Upper lobe of left lung (tissue), 4 donors: ENCODE data around the gene TENT5C.

Experiments used
- EP300 ChIP-seq, 4 donors: sonication (generic); formaldehyde crosslinking; IDR thresholded peaks; one replicate each; pipeline ENCODE4 v1.5.1; 2017; ENCODE audit warnings: antibody characterized with exemption in 4 of 4, control low read depth in 2 of 4
- POLR2AphosphoS5 ChIP-seq, 2 donors: sonication (generic); formaldehyde crosslinking; IDR thresholded peaks; one replicate each; pipeline ENCODE4 v1.5.1; 2017; ENCODE audit warnings: antibody characterized with exemption in 2 of 2
- TF ChIP-seq, protein P1 (sequence below), 6 experiments: fragments of 450-650 bp in 4 of 6; fragments of 200-600 bp in 2 of 6; sonication (generic) in 2 of 6; IDR thresholded peaks; one replicate each; pipeline ENCODE4 v1.5.1; 2016 to 2019; ENCODE audit warnings: antibody characterized with exemption in 6 of 6

DNA sequence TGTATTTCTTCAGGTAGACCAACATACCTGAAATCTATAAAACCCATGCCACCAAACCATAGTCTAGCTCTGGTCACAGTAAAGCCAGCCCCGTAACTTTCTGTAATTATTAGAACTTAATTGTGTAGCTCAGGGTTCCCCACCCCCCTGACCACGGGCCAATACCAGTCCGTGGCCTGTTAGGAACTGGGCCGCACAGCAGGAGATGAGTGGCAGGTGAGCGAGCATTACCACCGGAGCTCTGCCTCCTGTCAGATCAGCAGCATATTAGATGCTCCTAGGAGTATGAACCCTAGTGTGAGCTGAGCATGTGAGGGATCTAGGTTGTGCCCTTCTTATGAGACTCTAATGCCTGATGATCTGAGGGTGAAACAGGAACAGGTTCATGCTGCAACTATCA lies 14.6 kb downstream of the TENT5C start:
- TF ChIP-seq EP300 (IDR thresholded peaks at IDR 0.05): no peak
- TF ChIP-seq, protein P1, sequence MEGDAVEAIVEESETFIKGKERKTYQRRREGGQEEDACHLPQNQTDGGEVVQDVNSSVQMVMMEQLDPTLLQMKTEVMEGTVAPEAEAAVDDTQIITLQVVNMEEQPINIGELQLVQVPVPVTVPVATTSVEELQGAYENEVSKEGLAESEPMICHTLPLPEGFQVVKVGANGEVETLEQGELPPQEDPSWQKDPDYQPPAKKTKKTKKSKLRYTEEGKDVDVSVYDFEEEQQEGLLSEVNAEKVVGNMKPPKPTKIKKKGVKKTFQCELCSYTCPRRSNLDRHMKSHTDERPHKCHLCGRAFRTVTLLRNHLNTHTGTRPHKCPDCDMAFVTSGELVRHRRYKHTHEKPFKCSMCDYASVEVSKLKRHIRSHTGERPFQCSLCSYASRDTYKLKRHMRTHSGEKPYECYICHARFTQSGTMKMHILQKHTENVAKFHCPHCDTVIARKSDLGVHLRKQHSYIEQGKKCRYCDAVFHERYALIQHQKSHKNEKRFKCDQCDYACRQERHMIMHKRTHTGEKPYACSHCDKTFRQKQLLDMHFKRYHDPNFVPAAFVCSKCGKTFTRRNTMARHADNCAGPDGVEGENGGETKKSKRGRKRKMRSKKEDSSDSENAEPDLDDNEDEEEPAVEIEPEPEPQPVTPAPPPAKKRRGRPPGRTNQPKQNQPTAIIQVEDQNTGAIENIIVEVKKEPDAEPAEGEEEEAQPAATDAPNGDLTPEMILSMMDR (IDR thresholded peaks at IDR 0.05): no peak
- no peak for TF ChIP-seq POLR2AphosphoS5 (IDR thresholded peaks at IDR 0.05)
